Vagina (tissue), 2 donors: ENCODE results near the gene MACROD2. TPM values are rescaled to one million over a fixed set of nuclear protein-coding genes. Genes with fewer than 3 reads are reported as not detected.

Source experiments
- DNase-seq, 2 donors: peaks; one replicate each; pipeline ENCODE4 v3.0.0-alpha.2; 2017; ENCODE audit errors: extremely low spot score in 2 of 2
- H3K27ac ChIP-seq: fragments of 200-600 bp; sonication (generic); one replicate; pipeline ENCODE4 v1.5.1; 2019
- H3K27me3 ChIP-seq: fragments of 200-600 bp; sonication (generic); one replicate; pipeline ENCODE4 v1.5.1; 2019
- H3K36me3 ChIP-seq, 2 donors: fragments of 200-600 bp; sonication (generic); one replicate each; pipeline ENCODE4 v1.5.1; 2017 to 2019
- H3K4me1 ChIP-seq: fragments of 200-600 bp; sonication (generic); one replicate; pipeline ENCODE4 v1.5.1; 2019
- H3K4me3 ChIP-seq, 2 donors: fragments of 200-600 bp; sonication (generic); 1 replicate in 1 of 2; 2 replicates in 1 of 2; pipeline ENCODE4 v1.5.1; 2016 to 2019
- H3K9me3 ChIP-seq: fragments of 200-600 bp; sonication (generic); one replicate; pipeline ENCODE4 v1.5.1; 2019
- POLR2A ChIP-seq, 2 donors: fragments of 450-650 bp; IDR thresholded peaks; one replicate each; pipeline ENCODE4 v1.6.1; 2017; ENCODE audit warnings: antibody characterized with exemption in 2 of 2, mild to moderate bottlenecking in 2 of 2, moderate library complexity in 2 of 2
- POLR2AphosphoS5 ChIP-seq, 2 donors: sonication (generic); formaldehyde crosslinking; IDR thresholded peaks; one replicate each; pipeline ENCODE4 v1.9.0; 2017; ENCODE audit warnings: antibody characterized with exemption in 2 of 2, mild to moderate bottlenecking in 2 of 2, low read depth in 1 of 2; ENCODE audit not compliant: insufficient read depth in 1 of 2
- intact Hi-C: fragments of 100-400 bp; cut with DNase I; formaldehyde crosslinking; loops from one replicate; pipeline ENCODE4 v1.15.1; 2023
- total RNA-seq: library from RNA; depleted of rRNA; stranded (reverse); fragments of >200 nt; gene quantifications from one replicate; pipeline ENCODE4 v1.2.3, GENCODE V29; 2016
- TF ChIP-seq, protein P1 (sequence below), 3 experiments: fragments of 450-650 bp in 2 of 3; fragments of 200-600 bp in 1 of 3; sonication (generic) in 1 of 3; IDR thresholded peaks; one replicate each; pipeline ENCODE4 v1.5.1; 2017 to 2019; ENCODE audit warnings: antibody characterized with exemption in 3 of 3, mild to moderate bottlenecking in 2 of 3, moderate library complexity in 2 of 3

The MACROD2 gene
- total RNA-seq, 1 donor from 2014 or later: 12.5 TPM

DNA sequence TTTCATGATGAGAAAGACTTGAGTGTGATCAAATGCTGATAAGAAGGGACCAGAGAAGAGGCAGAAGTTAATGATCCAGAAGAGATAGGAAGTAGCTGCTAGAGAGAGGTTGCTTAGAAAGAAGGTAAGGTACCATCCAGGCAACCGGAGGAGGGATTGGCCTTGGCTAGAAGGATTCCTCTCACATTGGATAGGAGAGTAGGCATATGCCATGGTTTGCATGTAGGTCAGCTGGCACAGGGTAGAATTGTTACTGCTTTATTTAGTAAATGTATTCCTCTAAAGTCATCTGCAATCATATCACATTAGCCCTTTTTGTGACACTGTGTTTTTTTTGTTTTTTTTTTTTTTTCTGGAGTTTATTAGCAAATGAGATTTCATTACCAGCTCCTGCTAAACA lies 923.0 kb downstream of the MACROD2 start:
- H3K36me3 ChIP-seq: no peaks in the 10 kb centered on the region
- no peak overlapping the region for H3K4me3 ChIP-seq
- intact Hi-C loops: no loop called here
- H3K27me3 ChIP-seq: no peaks in the 10 kb centered on the region
- no peak overlapping the region for H3K27ac ChIP-seq
- TF ChIP-seq POLR2A (IDR thresholded peaks at IDR 0.05): no peak
- TF ChIP-seq, protein P1, sequence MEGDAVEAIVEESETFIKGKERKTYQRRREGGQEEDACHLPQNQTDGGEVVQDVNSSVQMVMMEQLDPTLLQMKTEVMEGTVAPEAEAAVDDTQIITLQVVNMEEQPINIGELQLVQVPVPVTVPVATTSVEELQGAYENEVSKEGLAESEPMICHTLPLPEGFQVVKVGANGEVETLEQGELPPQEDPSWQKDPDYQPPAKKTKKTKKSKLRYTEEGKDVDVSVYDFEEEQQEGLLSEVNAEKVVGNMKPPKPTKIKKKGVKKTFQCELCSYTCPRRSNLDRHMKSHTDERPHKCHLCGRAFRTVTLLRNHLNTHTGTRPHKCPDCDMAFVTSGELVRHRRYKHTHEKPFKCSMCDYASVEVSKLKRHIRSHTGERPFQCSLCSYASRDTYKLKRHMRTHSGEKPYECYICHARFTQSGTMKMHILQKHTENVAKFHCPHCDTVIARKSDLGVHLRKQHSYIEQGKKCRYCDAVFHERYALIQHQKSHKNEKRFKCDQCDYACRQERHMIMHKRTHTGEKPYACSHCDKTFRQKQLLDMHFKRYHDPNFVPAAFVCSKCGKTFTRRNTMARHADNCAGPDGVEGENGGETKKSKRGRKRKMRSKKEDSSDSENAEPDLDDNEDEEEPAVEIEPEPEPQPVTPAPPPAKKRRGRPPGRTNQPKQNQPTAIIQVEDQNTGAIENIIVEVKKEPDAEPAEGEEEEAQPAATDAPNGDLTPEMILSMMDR (IDR thresholded peaks at IDR 0.05): no peak
- no peak for TF ChIP-seq POLR2AphosphoS5 (IDR thresholded peaks at IDR 0.05; ENCODE audit: insufficient read depth in 1 of 2, low read depth in 1 of 2)
- no peak for DNase-seq
- no peaks in the 10 kb centered on the region for H3K9me3 ChIP-seq
- H3K4me1 ChIP-seq: peaks cover 20% of the 10 kb centered on the region

DNA sequence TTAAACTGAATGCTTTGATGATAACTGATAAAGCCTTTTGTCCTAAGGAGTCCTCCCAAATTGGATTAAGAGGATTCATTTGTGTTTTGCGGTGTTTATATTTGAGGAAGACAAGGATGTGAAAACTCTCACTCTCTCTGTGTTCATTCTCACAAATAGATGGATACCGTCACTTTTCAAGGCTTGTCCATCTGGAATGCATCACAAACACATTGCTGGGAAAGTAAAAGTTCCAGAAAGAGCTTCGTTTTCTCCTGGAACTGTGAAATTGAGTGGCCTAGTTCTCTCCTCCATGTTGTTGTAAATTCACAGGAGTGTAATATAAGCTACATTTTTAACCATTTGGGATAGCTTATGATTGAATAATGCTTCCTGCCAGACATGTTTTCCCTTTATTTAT lies 923.7 kb downstream of the MACROD2 start:
- Histone ChIP-seq H3K4me3 (no peak overlapping the region), H3K27ac (no peak overlapping the region), H3K27me3 (no peaks in the 10 kb centered on the region), H3K4me1 (peaks cover 20% of the 10 kb centered on the region), H3K9me3 (no peaks in the 10 kb centered on the region), H3K36me3 (no peaks in the 10 kb centered on the region)
- no peak for TF ChIP-seq POLR2A (IDR thresholded peaks at IDR 0.05)
- intact Hi-C loops: no loop called here
- DNase-seq: no peak

DNA sequence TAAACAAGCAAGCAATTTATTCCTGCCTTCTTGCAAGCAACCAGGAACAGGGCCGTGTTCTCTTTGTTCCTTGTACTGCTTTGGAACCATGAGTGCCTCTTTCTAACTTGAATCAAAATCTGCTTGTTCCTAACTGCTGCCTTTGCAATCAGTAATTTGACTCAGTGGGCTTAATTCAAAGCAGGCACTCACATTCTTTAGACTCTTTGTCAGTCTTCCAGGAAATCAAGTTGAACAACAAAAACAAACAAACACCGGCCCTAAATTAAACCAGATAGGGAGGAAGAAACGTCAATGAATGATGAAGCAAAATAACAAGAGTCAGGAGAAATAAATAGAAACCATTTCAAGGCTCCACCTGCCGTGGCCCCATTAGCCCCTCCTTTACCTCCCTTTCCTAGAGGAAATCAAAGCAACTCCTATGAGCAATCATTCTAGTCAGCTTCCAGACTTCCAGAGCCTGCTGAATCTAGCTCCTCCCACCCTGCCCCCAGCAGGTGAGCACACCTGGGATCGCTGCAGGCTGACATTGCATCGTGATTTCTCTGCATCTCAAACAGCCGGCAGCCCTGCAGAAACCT lies 924.3 kb downstream of the MACROD2 start:
- peaks cover 20% of the 10 kb centered on the region for H3K4me1 ChIP-seq
- H3K36me3 ChIP-seq: no peaks in the 10 kb centered on the region
- intact Hi-C loops: no loop called here

DNA sequence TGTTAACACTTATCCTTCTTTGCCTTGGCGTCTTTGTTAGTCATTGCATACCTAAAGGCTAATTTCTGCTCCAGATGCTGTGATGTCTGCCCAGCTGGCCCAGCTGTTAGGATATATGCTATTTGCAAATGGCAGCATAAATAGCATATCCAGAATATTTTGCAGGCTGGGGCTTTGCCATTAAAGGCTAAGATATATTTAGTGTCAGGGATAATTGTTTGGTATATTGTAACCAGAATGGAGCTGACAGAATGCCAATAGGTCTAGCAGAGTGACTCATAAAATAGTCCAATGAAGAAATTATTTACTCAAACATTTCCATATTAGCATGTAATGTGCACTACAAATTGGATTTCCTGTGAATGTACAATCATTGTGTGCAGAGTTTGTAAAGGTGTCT lies 926.2 kb downstream of the MACROD2 start:
- H3K27me3 ChIP-seq: no peaks in the 10 kb centered on the region
- intact Hi-C loops: no loop called here
- no peaks in the 10 kb centered on the region for H3K36me3 ChIP-seq
- no peak for DNase-seq
- TF ChIP-seq, protein P1 (IDR thresholded peaks at IDR 0.05): no peak
- TF ChIP-seq POLR2AphosphoS5 (IDR thresholded peaks at IDR 0.05; ENCODE audit: insufficient read depth in 1 of 2, low read depth in 1 of 2) (no peak), POLR2A (IDR thresholded peaks at IDR 0.05) (no peak)
- no peak overlapping the region for H3K27ac ChIP-seq
- H3K4me1 ChIP-seq: peaks cover 13% of the 10 kb centered on the region
- no peak overlapping the region for H3K4me3 ChIP-seq
- H3K9me3 ChIP-seq: no peaks in the 10 kb centered on the region

More for the DNA sequence above, 924.3 kb downstream of the MACROD2 start:
- Histone ChIP-seq H3K27me3 (no peaks in the 10 kb centered on the region), H3K4me3 (no peak overlapping the region), H3K9me3 (no peaks in the 10 kb centered on the region), H3K27ac (no peak overlapping the region)
- TF ChIP-seq POLR2A (IDR thresholded peaks at IDR 0.05) (no peak), POLR2AphosphoS5 (IDR thresholded peaks at IDR 0.05; ENCODE audit: insufficient read depth in 1 of 2, low read depth in 1 of 2) (no peak)
- TF ChIP-seq, protein P1 (IDR thresholded peaks at IDR 0.05): no peak
- no peak for DNase-seq

DNA sequence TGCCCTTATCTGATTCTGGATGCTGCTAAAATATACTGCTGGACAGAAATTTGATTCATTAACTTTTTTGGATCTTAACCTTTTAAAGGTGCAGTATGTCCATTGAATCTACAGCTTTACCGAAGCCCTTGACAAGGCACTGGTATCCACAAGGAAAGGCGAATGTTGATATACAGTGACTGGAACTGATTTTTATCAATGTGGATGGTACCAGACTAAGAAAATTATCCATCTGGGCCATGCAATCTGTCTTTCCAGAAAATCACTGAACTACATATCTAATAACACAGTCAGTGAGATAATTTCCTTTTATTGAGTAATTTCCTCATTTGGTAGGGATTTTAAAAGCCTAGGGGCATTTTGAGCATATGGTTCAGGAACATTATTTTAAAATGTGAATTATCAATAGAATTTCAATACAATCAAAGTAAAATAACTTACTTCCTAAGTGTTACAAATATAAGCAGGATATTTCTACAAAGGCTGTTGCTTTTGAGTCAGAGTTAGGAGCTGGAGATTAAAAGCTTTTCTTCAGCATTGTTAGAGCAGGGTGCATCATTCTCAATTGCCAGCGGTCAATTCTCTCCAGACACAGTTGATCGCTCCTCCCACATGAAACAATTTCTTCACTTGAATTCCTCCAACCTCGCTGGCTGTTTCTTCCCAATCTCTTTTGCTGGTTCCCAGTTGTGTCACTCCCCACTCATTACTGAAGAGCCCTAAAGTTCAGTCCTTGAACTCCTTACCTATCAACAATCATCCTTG lies 927.4 kb downstream of the MACROD2 start:
- intact Hi-C loops: no loop called here
- Histone ChIP-seq H3K4me3 (no peak overlapping the region), H3K36me3 (no peaks in the 10 kb centered on the region), H3K27ac (no peak overlapping the region), H3K4me1 (peaks cover 13% of the 10 kb centered on the region), H3K9me3 (no peaks in the 10 kb centered on the region), H3K27me3 (no peaks in the 10 kb centered on the region)
- no peak for DNase-seq
- TF ChIP-seq, protein P1 (IDR thresholded peaks at IDR 0.05): no peak
- TF ChIP-seq POLR2A (IDR thresholded peaks at IDR 0.05): no peak
- no peak for TF ChIP-seq POLR2AphosphoS5 (IDR thresholded peaks at IDR 0.05; ENCODE audit: insufficient read depth in 1 of 2, low read depth in 1 of 2)
